Right forelimb (tissue), 1 donor: Measurements from ENCODE around the gene FBXO46.
"Not testable (repeated sequence)": the region's sequence is repeated elsewhere in the genome, so short reads cannot be mapped to it uniquely, and the experiment has no call there.

Experiments
- DNase-seq: peaks from one replicate; pipeline ENCODE4 v3.0.0-alpha.2; 2018

FBXO46 gene

DNA sequence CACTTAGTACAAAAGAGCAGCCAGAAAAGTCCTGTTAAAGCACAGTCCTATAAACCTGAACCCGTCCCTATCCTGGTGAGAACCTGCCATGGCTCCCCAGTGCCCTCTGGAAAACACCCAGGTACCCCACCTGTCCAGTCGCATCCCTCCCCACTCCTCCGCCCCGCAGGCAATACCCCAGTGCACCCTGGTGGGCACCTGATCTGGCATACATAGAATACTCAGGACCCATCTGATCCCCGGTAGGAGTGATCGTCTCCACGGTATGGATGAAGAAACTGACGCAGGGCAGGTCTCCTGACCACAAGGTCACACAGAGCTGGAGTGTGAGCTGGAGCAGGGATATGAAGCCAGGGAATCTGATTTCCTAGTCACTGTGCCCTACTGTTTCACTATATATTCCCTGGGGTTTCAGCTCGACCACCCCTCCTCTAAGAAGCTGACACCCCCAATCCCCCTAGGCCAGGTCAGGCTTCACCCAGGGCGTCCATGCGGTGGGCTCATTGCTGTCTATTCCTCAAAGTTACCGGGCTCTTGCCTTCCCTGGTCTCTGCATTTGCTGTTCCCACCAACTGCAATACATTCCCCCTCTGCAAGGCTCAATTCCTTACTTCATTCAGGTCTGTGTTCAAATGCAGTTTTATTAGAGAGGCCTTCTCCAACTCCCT, 12.6 kb downstream of the FBXO46 start:
- peak; percentile 49 for DNase-seq

DNA sequence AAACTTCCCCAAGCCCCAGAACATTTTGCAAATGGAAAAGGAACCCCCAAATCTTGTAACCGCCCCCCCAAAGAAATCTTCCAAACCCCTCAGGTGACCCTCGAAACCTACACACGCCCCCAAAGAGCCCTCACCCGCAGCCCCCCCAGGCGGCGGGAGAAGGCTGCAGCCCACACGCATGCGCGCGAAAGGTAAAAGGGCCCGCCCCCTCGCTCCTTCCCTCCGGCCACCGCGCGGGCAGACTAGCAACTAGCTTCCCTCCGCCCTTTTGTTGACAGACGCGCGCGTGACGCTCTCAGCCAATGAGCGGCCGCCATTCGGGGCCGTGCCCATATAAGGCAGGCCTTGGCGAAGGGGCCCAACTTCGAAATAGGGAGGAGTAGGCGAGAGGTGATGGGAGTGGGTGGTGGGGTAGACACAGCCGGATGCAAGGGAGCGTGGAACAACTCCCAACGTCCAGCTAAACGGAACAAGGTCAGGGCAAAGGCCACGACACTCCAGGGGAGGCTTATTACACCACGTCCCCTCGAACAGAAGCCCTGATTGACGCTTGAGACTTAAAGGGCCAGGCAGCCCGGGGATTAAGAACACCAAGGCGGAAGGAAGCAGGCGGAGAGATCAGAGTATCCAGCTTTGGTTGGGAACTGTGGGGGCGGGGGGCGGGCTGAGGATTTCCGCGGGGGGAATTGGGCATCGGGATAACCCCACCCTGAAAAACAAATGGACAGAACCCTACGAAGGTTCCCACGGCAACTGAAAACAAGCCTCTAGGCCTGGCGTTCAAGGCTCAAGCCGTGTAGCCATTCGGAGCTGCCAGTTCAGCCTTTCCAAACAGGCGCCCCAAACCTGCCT, 13.3 kb downstream of the FBXO46 start:
- peak; percentile 98 for DNase-seq

DNA sequence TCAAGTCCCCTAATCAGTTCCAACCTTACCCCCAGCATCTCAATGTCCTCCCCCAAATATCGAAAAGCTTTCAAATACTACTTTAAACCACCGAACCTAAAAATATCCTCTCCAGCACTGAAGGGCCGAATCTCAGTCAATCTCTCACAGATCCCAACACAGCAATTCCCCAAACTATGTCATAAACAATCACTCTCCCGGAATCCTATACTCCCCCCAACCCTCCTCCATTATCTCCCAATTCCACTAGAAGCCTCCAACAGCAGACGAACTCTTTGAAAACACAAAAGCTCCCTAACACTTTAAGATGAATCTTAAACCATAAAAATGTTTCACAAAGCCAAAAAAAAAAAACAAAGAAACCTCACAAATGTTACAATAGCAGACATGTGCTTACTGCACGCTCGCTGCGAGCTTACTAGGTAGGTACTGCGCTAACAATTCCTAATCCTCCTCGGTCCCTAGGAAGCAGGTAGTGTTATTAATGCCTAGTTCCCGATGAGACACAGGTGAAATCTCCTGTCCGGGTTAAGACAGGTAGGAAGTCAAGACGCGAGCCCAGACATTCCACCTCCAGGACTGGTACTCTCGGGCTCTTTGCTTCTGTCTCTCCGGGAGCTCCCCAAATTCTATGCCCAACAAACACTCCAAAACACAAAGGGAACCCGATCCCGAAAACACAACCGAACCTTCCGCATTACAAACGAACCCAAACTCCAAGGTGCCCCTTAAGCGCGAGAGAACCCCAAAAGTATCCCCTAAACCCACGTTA, 14.2 kb downstream of the FBXO46 start:
- DNase-seq = peak; percentile 55

DNA sequence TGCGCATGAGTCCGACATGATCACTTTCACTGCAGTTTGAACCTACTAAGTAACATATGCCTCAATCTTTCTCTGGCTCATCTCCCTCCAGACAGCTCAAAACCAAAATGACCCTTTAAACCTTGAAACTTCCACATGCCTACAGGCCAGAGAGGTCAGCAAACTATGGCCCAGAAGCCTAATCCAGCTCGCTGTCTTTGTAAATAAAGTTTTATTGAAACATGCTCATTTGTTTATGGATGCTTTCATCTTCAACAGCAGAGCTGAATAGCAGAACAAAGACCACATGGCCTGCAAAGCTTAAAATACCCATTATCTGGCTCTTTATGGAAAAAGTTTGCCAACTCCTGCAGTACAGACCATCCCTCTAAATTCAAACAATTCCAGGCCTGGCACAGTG, 15.6 kb downstream of the FBXO46 start:
- no peak for DNase-seq

DNA sequence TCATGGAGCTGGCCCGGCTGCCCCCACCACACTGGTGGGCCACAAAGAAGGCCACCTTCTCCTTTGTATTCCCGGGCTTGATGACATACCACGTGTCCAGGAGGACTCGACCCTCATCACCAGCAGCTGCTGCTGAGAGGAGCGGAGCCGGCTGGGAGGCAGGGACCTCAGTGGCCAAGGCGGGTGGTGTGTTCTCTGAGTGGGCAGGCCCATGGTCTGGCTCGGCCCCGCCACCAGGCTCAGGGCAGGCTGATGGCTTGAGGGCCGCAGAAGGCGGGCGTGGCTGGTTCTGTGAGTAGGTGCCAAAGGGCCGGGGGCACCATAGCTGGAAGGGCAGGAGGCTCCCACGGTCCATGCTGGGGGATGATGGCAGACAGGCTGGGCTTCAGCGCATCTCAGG, 17.6 kb downstream of the FBXO46 start:
- no peak for DNase-seq

DNA sequence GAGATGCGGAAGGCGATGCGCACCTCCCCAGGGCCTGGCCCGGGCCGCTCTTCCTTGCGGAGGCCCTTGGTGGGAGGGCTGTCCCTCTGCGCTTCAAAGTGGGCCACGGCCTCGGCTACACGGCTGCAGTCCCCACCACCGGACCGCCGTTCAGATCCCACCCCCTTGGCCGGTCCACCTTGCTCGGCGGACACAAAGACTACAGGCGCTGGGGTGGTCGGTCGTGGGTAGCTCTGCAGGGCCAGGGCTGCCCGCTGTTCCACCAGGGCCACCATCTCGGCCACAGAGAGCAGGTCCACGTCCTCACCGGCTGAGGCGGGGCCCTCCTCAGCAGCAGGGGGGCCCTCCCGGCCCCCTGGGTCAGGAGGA, 18.0 kb downstream of the FBXO46 start:
- DNase-seq = no peak

DNA sequence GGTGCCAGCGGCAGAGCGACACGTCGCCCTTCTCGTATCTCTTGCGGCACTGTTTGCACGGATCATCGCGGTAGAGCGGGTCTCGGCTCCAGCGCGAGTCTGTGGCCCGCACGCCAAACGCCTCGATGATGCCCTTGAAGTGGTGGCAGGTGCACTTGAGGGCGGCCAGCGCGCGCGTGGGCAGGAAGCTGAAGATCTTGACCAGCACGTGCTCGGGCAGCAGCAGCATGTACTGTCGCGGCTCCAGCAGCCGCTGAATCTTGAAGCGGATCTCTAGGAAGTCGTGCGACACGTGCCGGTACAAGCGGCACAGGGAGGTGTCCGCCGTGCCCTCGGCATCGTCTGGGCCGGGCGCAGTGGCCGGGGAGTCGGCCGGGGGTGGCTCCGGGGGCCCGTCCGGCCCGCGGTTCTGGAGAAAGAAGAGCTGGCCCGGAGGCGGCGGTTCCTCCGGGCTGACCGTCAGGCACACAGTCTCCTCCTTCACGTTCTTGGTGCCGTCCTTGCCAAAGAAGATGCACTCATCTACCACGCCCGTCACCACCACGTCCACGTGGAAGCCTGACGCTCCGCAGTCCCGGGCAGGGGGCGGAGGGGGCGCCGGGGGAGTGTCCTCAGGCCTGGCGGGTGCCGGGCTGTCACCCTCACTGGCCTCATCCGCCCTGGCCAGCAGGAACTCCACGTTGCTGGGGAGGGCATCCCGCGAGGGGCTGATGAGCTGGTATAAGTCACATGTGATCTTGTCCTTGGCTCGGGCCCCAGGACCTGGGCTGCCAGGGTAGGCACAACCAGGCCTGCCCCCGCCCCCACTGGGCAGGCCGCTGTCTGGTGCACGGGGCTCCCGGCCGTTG, 18.6 kb downstream of the FBXO46 start:
- DNase-seq = no peak

DNA sequence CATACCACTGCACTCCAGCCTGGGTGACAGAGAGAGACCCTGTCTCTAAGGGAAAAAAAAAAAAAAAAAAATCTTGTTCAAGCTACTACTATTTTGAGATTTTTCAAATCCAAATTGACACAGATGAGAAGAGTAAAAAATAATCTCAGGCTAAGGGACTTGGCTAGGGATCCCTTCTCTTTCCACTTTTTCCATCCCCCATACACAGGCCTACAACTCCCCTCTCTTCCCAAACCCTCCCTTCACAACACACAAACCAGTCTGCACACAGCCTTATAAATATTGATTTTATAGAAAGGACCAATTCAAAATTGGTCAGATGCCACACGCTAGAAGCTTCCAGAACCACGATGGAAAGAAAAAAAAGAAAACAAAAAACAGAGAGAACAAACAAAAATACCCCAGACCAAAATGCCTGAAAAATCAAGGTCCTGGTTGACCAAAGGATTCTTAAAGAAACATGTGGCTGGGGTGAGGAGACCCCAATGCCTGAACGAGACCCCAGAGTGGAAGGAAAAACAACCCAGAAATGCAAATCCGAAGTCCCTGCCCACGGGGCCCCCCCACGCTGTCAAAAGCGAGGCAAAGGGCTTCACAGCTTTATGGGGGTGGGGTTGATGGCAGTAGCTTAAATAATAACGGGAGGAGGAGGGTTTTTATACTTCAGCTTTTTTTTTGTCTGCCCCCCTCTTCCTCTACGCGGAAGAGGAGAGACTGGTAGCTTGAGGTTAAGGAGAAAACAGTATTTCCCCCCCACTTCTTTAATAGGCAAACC, 20.2 kb downstream of the FBXO46 start:
- DNase-seq = no peak

DNA sequence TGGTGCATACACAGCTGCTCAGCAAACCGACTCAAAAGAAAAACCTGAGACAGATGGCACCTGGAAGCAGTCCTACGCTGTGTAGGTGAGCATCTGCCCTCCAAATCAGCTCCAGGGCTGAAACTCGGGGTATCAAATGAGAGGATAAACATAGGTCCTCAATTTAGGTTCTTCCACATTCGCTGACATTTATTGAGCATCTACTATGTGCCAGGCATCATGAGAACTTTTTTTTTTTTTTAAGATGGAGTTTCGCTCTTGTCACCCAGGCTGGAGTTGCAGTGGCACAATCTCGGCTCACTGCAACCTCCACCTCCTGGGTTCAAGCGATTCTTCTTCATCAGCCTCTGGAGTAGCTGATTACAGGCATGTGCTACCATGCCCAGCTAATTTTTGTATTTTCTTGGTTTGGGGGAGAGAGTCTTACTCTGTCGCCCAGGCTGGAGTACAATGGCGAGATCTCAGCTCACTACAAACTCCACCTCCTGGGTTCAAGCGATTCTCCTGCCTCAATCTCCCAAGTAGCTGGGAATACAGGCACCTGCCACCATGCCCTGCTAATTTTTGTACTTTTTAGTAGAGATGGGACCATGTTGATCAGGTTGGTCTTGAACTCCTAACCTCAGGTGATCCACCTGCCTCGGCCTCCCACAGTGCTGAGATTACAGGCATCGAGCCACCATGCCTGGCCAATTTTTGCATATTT, 24.8 kb downstream of the FBXO46 start:
- no peak for DNase-seq

DNA sequence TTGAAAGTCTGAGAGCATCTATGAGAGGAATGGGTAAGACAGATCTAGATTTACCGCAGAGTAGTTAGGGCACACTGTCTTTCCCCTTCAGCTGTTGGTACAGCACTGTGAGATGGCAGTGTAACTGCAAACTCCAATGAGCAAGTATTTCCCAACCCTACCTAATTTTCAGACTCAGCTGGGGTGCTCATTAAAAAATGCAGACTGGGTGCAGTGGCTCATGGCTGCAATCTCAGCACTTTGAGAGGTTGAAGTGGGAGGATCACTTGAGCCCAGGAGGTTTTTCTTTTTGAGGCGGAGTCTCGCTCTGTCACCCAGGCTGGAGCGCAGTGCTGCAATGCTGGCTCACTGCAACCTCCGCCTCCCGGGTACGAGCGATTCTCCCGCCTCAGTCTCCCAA, 25.6 kb downstream of the FBXO46 start:
- no peak for DNase-seq

DNA sequence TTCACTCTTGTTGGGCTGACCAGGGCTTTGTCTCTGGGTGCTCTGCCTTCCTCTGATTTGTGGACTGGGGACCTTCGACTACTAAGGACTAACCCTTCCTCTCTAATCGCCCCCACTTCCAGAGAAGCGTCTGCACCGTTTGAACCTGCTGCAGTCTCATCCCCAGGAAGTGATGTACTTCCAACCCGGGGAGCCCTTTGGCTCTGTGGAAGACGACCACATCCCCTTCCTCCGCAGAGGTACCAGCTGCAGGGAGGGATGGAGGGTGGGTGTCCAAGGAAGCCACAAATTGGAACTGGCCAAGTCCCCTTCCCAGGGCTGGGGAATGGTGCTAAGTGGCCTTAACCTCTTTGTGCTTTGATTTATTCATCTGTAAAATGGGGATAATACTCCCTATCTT, 29.0 kb downstream of the FBXO46 start:
- DNase-seq = no peak

DNA sequence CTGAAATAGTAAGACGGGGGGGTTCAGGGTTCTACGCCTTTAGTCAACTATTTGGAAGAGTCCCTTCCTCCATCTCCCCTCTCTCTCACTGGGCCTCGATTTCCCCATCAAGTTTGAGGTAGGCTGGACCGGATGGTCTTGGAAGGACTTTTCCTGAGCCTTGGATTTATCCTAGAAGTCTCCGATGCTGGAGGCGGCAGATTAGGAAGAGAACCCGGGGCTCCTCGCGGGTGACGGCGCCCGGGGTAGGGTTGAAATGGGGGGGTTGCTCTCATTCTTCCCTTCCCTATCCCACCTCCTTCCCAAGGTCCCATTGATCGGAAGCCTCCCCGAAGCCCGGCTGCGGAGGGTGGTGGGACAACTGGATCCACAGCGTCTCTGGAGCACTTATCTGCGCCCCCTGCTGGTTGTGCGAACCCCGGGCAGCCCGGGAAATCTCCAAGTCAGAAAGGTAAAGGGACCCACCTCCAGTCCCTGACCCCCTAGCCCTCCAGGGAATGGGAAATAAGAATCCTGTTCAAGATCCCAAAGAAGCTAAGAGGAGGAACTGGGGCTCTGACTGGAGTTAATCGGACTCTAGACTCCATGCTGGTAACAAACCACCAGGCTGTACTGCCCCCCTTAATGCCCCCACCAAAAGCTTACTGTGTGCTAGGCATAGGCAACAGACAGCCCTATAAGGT, 37.4 kb downstream of the FBXO46 start:
- DNase-seq = peak; percentile 86

DNA sequence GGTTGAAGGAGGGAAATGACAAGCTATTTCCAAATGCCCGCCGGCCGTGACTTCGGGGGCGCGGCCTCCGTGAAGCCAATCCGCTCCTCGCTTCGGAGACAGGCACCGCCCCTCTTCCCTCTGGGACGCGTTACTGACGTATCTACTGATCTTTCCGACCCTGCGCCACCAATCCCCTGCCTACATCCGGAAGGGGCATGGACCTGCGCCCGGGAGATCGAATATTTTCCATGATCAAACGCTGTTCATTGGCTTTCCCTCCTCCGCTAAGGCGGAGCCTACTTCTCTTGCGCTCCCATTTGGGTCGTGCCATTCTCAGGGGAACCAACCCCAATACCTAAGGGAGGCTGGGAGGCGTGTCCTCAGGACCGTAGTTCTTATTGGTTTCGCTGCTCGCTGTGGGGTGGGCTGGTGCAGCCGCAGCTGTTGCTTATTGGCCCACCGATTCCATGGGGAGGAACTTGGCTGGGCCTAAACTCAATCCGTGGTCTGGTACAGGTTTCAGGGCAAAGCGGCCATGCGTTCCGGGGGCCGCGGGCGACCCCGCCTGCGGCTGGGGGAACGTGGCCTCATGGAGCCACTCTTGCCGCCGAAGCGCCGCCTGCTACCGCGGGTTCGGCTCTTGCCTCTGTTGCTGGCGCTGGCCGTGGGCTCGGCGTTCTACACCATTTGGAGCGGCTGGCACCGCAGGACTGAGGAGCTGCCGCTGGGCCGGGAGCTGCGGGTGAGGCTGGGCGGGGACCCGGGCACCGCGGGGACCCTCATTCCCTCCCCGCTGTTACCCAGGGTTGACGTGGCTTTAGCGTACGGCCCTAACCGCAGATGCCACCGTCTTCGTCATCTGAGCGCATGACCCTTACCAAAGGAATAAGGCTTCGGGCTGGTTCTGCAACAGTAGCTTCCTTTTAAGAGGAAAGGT, 38.2 kb downstream of the FBXO46 start, which contains the start of gene QPCTL:
TSS of gene QPCTL (plus strand) at position 480 of the 919 bp plus-strand sequence. CDS start at position 518, 38 bp downstream.
- peak; percentile 96 for DNase-seq

DNA sequence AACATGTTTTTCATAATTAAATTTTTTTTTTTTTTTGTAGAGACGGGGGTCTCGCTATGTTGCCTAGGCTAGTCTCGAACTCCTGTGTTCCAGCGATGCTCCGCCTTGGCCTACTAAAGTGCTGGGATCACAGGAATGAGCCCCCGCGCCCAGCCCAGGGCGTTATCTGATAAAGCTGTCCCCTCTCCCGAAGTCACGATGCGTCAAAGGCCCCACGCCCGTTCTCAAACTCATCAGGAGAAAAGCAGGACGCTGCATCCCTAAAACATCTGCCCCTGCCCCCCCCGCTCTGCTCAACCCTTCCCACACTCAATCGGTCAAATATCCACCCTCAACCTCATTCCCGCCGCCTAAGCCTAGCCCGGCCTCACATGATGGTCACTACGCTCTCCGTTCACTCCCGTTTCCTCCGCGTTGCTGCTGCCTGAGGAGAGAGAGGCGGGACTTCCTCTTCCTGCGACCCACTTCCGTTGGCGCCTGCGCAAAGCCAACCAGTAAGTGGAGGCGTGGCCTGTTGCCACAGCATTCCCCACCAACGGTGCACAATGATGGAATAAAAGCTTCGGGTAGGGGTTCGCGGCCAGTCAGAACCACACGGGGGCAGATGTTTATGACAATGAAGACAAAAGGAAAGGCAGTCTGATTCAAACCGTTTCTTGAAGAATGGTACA, 39.0 kb downstream of the FBXO46 start, which contains the start of gene SNRPD2:
TSS of gene SNRPD2 (minus strand) at position 438 of the 671 bp plus-strand sequence. CDS start at position 373, 65 bp downstream.
- no peak for DNase-seq

DNA sequence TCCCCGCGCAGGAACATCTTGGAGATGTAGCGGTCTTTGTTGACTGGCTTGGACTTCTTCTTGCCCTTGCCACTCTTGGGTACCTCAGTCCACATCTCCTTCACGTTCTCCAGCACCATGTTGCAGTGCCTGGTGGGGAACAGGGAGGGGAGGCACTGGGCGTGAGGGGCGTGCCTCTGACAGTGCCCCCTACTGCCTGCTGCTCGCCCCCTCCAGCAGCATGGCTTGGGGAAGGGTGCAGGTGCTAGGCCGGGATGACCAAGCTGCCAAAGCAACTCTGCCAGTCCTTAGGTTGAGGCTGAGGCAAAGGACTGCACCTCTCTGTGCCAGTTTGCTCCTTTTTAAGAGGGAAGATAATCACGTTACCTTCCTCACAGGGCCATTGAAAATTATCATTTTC, 43.1 kb downstream of the FBXO46 start:
- no peak for DNase-seq

DNA sequence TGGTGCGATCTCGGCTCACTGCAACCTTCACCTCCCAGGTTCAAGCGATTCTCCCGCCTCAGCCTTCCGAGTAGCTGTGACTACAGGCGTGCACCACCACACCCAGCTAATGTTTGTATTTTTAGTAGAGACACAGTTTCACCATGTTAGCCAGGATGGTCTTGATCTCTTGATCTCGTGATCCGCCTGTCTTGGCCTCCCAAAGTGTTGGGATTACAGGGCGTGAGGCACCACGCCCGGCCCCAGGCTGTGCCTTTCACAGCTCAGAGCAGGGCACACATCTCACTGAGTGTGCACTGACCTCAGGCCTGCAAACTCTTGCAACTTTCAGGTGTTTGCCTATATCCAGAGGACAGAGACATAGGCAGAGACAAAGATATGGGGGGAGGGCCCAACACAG, 45.7 kb downstream of the FBXO46 start:
- DNase-seq = not testable (repeated sequence)

DNA sequence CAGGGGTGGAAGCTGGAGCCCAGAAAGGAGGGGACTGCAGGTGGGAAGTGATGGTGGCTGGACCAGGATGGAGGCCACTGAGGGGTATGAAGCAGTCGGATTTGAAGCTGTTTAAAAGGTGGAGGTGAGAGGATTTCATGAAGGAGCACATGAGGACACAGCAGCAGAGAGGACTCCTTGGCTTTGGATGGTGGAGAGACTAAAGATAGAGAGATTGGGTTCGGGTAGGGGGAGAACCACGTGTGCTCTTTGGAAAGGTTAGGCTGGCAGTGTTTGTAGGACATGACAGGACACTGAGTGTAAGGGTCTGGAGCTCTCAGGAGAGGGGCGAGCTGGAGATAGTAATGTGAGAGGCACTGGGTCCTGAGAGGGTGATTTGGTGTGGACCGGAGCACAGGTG, 47.8 kb downstream of the FBXO46 start:
- no peak for DNase-seq

DNA sequence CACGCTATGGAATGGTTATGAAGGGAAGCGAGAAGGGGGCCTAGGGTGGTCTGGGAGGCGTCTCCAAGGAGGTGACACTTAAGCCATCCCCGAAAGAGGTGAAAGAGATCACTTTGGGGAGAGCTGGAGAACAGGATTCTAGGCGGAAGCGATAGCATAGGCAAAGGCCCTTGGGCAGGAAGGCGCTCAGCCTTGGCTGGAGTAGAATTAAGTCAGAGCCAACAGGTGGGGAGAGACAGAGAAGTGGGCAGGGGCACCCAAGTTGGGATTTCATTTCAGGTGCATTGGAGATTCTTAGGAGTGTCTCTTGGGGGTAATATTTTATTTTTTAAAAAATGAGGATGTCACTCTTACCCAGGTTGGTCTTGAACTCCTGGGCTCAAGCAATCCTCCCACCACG, 48.6 kb downstream of the FBXO46 start:
- no peak for DNase-seq
